ENCODE data around the gene OCIAD1. TPM values are rescaled to one million over a fixed set of nuclear protein-coding genes. Genes with fewer than 3 reads are reported as not detected.

OCIAD1 gene, protein sequence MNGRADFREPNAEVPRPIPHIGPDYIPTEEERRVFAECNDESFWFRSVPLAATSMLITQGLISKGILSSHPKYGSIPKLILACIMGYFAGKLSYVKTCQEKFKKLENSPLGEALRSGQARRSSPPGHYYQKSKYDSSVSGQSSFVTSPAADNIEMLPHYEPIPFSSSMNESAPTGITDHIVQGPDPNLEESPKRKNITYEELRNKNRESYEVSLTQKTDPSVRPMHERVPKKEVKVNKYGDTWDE
- total RNA-seq = 100 to 1,000 TPM in 1 of 2 donors, 10 to 100 TPM in 1; 93.9 to 104 TPM

DNA sequence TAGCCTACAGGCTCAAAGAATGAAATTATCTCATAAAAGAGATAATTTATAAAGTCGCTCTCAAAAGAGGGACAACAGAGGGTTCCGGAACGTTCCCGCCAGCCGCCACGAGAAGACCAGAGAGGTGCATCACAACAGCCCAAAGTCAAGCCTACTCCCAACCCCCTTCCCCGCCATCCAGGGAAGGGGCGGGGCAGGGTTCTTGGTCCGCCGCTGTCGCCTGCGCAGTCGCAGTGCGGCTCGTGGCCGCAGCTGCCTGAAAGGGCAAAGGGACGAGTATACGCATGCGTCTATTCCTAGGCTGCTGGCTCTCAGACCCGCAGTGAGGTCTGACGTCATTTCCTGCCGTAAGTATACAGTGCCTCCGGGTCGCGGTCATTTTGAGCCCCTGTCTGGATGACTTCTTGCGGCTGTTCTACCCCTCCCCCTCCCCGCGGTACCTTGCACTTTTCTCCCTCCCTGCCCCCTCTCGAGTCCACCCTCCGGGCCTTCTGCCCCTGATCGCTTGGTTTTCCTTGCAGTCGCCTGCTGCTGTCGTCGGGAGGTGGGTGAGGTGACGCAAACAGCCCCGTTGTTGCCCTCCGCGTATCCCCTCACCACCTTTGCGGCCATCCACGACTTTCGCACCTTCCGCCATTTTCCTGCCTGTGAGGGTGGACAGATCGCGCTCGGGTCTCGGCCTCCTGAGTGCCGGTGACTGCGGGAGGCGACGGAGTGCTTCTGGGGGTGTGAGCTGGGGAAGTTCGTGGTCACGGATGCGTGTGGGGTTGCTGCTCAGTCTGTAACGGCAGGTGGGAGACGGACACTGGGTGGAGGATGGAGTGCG, at the start of gene OCIAD1:
Gene OCIAD1 (plus strand): TSS at position 383 of the 826 bp plus-strand sequence. CDS start 1,537 bp downstream, outside the sequence.
- H3K9me3 Mint-ChIP-seq = no peaks in the 10 kb centered on the region
- peaks cover 6 to 14% of the 10 kb centered on the region in 2 donors for H3K27me3 Mint-ChIP-seq
- peak within 1 kb of the TSS; percentile 94 for H3K4me3 Mint-ChIP-seq
- peak; percentile 99 for ATAC-seq
- peaks cover 10% of the 10 kb centered on the region for H3K36me3 Mint-ChIP-seq
- DNase-seq (ENCODE audit: low spot score) = peak; percentile 98
- H3K27ac Mint-ChIP-seq = peak within 1 kb of the TSS; percentile 98 to 99
- H3K4me1 Mint-ChIP-seq (ENCODE audit: low read depth in 2 of 2) = peaks cover 20 to 34% of the 10 kb centered on the region in 2 donors

DNA sequence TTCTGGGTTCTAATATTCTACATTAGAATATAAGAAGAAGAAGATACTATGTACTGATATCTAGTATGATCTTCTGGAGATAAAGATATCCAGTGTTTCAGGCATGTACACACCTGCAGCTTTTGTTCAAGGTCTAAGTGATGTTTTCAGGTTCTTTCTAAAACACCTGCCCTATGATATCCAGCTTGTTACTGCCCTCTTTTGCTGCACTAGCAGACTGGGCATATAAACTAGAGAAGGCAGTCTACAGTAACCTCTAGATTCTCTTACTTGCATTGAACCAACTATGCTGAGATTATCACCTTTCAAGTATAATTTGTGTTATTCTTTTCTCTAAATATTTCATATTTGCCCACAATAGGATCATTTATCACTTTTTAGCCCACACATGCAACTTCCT, 48.9 kb upstream of the OCIAD1 start:
- peaks cover 17 to 30% of the 10 kb centered on the region in 2 donors for H3K4me1 Mint-ChIP-seq (ENCODE audit: low read depth in 2 of 2)
- H3K9me3 Mint-ChIP-seq = no peaks in the 10 kb centered on the region
- no peaks in the 10 kb centered on the region for H3K27me3 Mint-ChIP-seq
- no peak for DNase-seq (ENCODE audit: low spot score)
- ATAC-seq = no peak
- no peaks in the 10 kb centered on the region for H3K36me3 Mint-ChIP-seq
- no peak overlapping the region for H3K4me3 Mint-ChIP-seq
- H3K27ac Mint-ChIP-seq = peak overlapping the region in 1 of 2 donors; percentile 85

- H3K27me3 Mint-ChIP-seq = peaks cover 2 to 3% of the 10 kb centered on the region in 2 donors
- H3K36me3 Mint-ChIP-seq = no peaks in the 10 kb centered on the region
- DNase-seq (ENCODE audit: low spot score) = no peak
- H3K4me1 Mint-ChIP-seq (ENCODE audit: low read depth in 2 of 2) = peaks cover 6 to 10% of the 10 kb centered on the region in 2 donors
- H3K9me3 Mint-ChIP-seq = no peaks in the 10 kb centered on the region
- no peak overlapping the region for H3K4me3 Mint-ChIP-seq
- no peak overlapping the region for H3K27ac Mint-ChIP-seq
- ATAC-seq = no peak
Measured at GRCh38 chr4:48785302-48785701, 45.6 kb upstream of the OCIAD1 start.

DNA sequence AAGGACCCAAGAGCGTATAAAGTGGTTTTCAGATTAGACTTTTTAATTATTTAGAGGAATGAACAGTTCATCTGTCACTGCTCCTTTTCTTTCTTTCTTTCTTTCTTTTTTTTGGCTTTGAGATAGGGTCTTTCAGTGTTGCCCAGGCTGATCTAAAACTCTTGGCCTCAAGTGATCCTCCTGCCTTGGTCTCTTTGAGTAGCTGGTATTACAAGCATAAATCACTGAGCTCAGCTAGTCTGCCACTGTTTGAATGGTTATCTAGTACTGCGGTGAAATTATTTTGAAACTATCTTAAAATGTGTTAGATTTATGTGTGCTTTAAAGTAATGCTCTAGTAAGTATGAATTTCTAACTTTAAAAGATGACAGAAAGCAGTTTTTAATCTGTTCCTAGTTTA, 44.3 kb upstream of the OCIAD1 start:
- no peaks in the 10 kb centered on the region for H3K9me3 Mint-ChIP-seq
- peaks cover 3 to 7% of the 10 kb centered on the region in 2 donors for H3K27me3 Mint-ChIP-seq
- H3K4me1 Mint-ChIP-seq (ENCODE audit: low read depth in 2 of 2) = no peaks in the 10 kb centered on the region
- DNase-seq (ENCODE audit: low spot score) = no peak
- H3K36me3 Mint-ChIP-seq = no peaks in the 10 kb centered on the region
- no peak overlapping the region for H3K27ac Mint-ChIP-seq
- H3K4me3 Mint-ChIP-seq = no peak overlapping the region
- no peak for ATAC-seq

DNA sequence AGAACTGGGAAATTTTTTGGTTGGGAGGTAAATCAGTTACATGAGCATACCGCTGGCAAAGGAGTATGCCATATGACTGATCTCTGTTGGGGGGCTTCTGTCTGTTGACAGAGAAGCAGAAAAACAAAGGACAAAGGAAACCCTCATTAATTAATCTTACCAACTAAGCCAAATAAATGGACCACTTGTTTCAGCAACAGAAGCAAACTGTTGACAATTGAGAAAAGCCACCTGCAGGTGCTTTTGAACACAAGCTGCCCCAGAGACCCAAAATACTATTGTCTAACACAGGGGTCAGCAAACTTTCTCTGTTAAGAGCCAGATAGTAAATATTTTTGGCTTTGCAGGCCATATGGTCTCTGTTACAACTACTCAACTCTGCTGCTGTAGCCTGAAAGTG, 43.8 kb upstream of the OCIAD1 start:
- Mint-ChIP-seq H3K27ac (no peak overlapping the region), H3K4me1 (ENCODE audit: low read depth in 2 of 2) (no peaks in the 10 kb centered on the region), H3K36me3 (no peaks in the 10 kb centered on the region), H3K9me3 (no peaks in the 10 kb centered on the region), H3K4me3 (no peak overlapping the region), H3K27me3 (peaks cover 3 to 7% of the 10 kb centered on the region in 2 donors)
- DNase-seq (ENCODE audit: low spot score) (no peak), ATAC-seq (no peak)

DNA sequence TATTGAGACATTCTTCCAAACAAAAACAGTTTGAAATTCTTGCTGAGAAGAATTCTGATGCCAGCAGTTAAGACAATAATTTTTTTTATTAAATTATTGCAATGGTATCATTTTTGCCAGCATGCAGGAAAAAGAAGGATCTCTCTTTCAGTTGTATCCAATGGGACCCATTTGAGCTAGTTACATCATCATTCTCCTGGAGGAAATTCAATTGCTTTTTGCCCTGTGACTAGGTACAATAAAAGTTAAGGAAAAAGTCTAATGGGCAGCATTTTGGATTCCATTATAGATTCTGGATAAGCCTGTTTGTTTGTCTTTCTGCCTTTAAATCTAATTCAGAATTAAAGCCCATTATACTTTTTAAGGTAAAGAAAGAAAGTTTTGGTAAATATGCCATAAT, 40.3 kb upstream of the OCIAD1 start:
- no peak overlapping the region for H3K27ac Mint-ChIP-seq
- peaks cover 3 to 7% of the 10 kb centered on the region in 2 donors for H3K27me3 Mint-ChIP-seq
- H3K4me3 Mint-ChIP-seq = no peak overlapping the region

DNA sequence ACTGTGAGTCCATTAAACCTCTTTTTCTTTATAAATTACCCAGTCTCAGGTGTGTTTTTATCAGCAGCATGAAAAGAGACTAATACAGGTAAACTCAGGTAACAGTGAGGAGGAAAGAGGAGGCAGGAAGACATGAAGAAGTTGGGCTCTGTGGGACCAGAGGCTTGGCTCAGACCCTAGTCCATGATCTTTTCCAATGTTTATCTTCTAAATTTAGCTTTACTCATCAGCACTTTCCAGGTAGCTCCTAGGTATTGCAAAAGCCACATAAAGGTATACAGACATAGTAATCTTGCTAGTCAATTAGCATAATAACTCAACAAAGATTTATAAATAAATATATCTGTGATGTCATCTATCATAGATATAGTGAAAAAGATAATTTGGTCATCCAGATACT, 39.6 kb upstream of the OCIAD1 start:
- ATAC-seq (no peak), DNase-seq (ENCODE audit: low spot score) (no peak)
- H3K9me3 Mint-ChIP-seq = no peaks in the 10 kb centered on the region
- no peak overlapping the region for H3K27ac Mint-ChIP-seq
- no peak overlapping the region for H3K4me3 Mint-ChIP-seq
- no peaks in the 10 kb centered on the region for H3K4me1 Mint-ChIP-seq (ENCODE audit: low read depth in 2 of 2)
- H3K36me3 Mint-ChIP-seq = no peaks in the 10 kb centered on the region
- peaks cover 3 to 7% of the 10 kb centered on the region in 2 donors for H3K27me3 Mint-ChIP-seq

More for the DNA sequence above, 40.3 kb upstream of the OCIAD1 start:
- no peak for ATAC-seq
- H3K36me3 Mint-ChIP-seq = no peaks in the 10 kb centered on the region
- no peaks in the 10 kb centered on the region for H3K4me1 Mint-ChIP-seq (ENCODE audit: low read depth in 2 of 2)
- H3K9me3 Mint-ChIP-seq = no peaks in the 10 kb centered on the region
- no peak for DNase-seq (ENCODE audit: low spot score)

DNA sequence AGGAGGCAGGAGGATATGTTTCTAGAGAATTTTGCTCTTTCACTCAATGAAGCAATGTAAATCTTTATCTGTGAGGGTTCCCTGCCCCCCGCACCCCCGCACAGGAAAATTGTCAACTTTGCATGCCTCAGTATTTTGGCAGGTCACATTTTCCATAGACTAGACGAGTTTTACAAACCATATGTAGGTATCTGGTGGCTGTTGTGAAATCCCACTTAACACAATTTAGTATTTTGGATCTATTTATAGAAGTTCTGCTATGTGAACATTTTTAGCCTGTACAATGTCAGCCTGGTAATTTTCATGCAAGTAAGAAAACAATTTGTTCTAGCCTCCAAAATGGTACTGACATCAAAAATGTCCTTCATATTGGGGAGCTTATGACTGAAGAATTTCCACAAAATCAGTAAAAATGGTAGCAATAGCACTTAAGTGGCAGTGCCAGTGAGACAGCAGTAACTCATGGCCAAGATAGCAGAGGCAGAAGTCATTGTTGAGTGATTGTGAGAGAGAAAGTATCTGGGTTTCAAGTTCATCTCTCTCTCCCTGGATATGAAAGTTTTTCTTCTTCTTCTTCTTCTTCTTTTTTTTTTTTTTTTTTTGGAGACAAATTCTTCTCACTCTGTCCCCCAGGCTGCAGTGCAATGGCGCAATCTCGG, 38.4 kb upstream of the OCIAD1 start:
- ATAC-seq (no peak), DNase-seq (ENCODE audit: low spot score) (no peak)
- no peaks in the 10 kb centered on the region for H3K9me3 Mint-ChIP-seq
- no peaks in the 10 kb centered on the region for H3K36me3 Mint-ChIP-seq
- no peak overlapping the region for H3K27ac Mint-ChIP-seq
- H3K27me3 Mint-ChIP-seq = peaks cover 3 to 7% of the 10 kb centered on the region in 2 donors
- H3K4me1 Mint-ChIP-seq (ENCODE audit: low read depth in 2 of 2) = no peaks in the 10 kb centered on the region
- no peak overlapping the region for H3K4me3 Mint-ChIP-seq

DNA sequence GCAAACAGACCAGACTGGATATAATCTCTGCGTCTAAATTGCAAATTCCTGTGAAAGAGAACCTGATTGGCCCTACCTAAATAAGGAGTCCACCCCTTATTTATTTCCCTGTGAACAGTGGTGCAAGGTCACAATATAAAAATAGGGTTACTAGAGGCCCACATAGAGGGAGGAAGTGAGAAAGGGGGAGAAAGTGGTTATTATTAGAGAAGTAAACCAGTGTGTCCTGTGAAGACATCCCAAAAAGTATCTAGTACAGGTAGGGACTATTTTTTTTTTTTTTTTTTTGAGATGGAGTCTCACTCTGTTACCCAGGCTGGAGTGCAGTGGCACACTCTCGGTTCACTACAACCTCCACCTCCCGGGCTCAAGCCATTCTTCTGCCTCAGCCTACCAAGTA, 35.8 kb upstream of the OCIAD1 start:
- no peaks in the 10 kb centered on the region for H3K9me3 Mint-ChIP-seq
- H3K4me1 Mint-ChIP-seq (ENCODE audit: low read depth in 2 of 2) = no peaks in the 10 kb centered on the region
- DNase-seq (ENCODE audit: low spot score) (no peak), ATAC-seq (no peak)
- peaks cover 3 to 16% of the 10 kb centered on the region in 2 donors for H3K27me3 Mint-ChIP-seq
- no peaks in the 10 kb centered on the region for H3K36me3 Mint-ChIP-seq
- no peak overlapping the region for H3K27ac Mint-ChIP-seq
- no peak overlapping the region for H3K4me3 Mint-ChIP-seq

DNA sequence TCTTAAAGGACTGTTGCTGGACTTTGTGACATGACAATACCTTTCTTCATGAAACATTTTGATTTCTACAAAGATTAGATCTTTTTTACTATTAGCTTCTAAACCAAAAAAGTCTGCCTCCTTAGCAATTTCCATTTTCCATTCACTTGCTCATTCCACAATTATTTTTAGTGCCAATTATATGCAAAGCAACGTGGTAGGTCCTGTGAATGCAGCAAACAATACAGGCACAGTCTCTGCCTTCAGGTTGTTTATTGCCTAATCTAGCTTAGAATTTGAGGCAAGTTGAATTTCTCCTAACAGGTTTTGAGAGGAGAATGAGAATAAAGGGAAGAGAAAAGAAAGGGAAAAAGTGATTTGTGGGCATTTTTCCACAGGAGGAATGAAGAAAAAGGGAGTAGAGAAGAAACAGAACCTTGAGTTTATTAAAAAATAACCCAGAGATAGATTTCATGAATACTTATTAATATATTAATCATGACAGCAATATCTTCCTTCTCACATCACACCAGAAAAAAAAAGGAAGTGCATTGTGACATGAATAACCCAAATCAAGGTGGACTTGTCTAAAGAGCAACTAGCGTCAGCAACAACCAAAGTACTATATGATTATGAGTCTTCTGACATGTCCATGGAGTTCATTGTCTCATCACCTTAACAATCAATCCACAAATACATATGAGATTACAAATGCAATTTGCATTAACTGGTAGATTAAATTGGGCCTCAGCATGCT, 34.5 kb upstream of the OCIAD1 start:
- H3K36me3 Mint-ChIP-seq = no peaks in the 10 kb centered on the region
- no peaks in the 10 kb centered on the region for H3K9me3 Mint-ChIP-seq
- peaks cover 0 to 10% of the 10 kb centered on the region in 2 donors for H3K27me3 Mint-ChIP-seq
- DNase-seq (ENCODE audit: low spot score) = no peak
- no peak for ATAC-seq
- H3K27ac Mint-ChIP-seq = no peak overlapping the region
- H3K4me1 Mint-ChIP-seq (ENCODE audit: low read depth in 2 of 2) = no peaks in the 10 kb centered on the region
- no peak overlapping the region for H3K4me3 Mint-ChIP-seq

DNA sequence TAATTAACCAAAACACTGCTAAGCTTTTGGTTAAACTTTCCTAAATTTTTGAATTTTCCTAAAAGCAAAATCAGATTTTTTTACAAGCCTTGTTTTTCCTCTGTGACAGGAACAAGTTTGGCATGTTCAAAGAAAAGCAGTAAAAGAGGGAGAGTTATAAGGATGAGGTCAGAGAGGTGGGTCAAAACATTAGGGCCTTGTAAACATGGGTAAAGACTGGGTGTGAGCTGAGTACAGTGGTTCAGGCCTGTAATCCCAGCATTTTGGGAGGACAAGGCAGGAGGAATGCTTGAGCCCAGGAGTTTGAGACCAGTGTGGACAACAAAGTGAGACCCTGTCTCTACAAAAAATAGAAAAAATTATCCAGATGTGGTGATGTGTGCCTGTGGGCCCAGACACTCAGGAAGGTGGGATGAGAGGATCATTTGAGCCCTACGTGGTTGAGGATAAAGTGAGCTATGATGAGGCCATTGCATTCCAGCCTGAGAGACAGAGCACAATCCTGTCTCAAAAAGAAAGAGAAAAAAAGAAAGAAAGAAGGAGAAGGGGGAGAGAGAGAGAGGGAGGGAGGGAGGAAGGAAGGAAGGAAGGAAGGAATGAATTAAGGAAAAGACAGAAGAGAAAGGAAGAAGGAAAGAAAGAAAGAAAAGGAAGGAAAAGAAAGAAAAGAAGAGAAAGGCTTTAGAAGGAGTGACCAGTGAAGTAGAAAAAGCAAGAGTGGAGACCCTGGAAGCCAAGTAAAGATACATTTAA, 33.8 kb upstream of the OCIAD1 start:
- Mint-ChIP-seq H3K36me3 (no peaks in the 10 kb centered on the region), H3K9me3 (no peaks in the 10 kb centered on the region), H3K27me3 (peaks cover 0 to 10% of the 10 kb centered on the region in 2 donors), H3K27ac (no peak overlapping the region), H3K4me1 (ENCODE audit: low read depth in 2 of 2) (no peaks in the 10 kb centered on the region), H3K4me3 (no peak overlapping the region)
- ATAC-seq (no peak), DNase-seq (ENCODE audit: low spot score) (no peak)

DNA sequence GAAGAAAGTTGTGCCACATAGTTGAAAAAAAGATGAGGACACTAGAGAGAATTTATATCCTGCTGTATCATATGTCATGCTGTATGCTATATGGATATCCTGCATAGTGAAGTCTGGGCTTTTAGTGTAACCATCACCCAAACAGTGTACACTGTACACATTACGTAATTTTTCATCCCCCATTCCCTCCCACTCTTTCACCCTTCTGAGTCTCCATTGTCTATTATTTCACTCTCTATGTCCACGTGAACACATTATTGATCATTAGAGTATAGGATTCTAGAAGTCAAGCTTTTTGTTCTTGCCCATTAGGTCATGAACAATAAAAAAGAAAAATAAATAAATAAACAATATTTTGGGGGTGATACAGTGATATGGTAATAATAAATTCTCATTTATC, 32.8 kb upstream of the OCIAD1 start:
- Mint-ChIP-seq H3K36me3 (no peaks in the 10 kb centered on the region), H3K27ac (no peak overlapping the region), H3K4me1 (ENCODE audit: low read depth in 2 of 2) (no peaks in the 10 kb centered on the region), H3K4me3 (no peak overlapping the region), H3K9me3 (no peaks in the 10 kb centered on the region), H3K27me3 (peaks cover 0 to 10% of the 10 kb centered on the region in 2 donors)
- DNase-seq (ENCODE audit: low spot score) (no peak), ATAC-seq (no peak)

GRCh38 chr4:48799157-48799556, 31.7 kb upstream of the OCIAD1 start:
- Mint-ChIP-seq H3K9me3 (no peaks in the 10 kb centered on the region), H3K4me3 (no peak overlapping the region), H3K36me3 (no peaks in the 10 kb centered on the region), H3K27ac (no peak overlapping the region), H3K27me3 (peaks cover 0 to 10% of the 10 kb centered on the region in 2 donors), H3K4me1 (ENCODE audit: low read depth in 2 of 2) (no peaks in the 10 kb centered on the region)
- DNase-seq (ENCODE audit: low spot score) (no peak), ATAC-seq (no peak)
